HCT116 (cell line): Measurements from ENCODE around the gene GABRR2. TPM values are rescaled to one million over a fixed set of nuclear protein-coding genes. Genes with fewer than 3 reads are reported as not detected.

Experiments used
- ATAC-seq: fragments of 200-7000 bp; cut with Tn5 transposase; 2 replicates; pipeline ENCODE4 v1.9.1; 2020; ENCODE audit warnings: mild to moderate bottlenecking, moderate library complexity
- BruUV-seq: library from RNA; stranded (reverse); fragments of 400-500 nt; replicated peaks from 2 replicates; lab custom pipeline; 2021; lab: Mats Ljungman, UMichigan
- CTCF ChIA-PET: fragments of 300-600 bp; sonication (Branson Sonifier 250); formaldehyde crosslinking; loops from one replicate; lab custom pipeline; 2021; ENCODE audit warnings: antibody characterized with exemption; lab: Charles Lee
- POLR2A ChIA-PET: fragments of 300-600, 350-600 bp; sonication (Branson Sonifier 250); formaldehyde crosslinking; loops from one replicate; lab custom pipeline; 2021; ENCODE audit warnings: antibody characterized with exemption; lab: Charles Lee
- RAD21 ChIA-PET, 2 experiments: fragments of 300-600 bp; sonication (Branson Sonifier 250); formaldehyde crosslinking; loops; one replicate each; lab custom pipeline; 2023; ENCODE audit warnings: low total read pairs in 2 of 2; ENCODE audit not compliant: uncharacterized antibody in 2 of 2, unreplicated experiment in 2 of 2, low non-redundant PET in 1 of 2; lab: Charles Lee
- DNase-seq: peaks from one replicate; pipeline ENCODE4 v3.0.0-alpha.2; 2010; ENCODE audit warnings: low read depth, low spot score
- H2AFZ ChIP-seq: fragments of 200-600 bp; shearing (Covaris generic), sonication (generic); 2 replicates; pipeline ENCODE4 v1.6.1; 2017; ENCODE audit warnings: low read depth, mixed run types, mixed read lengths, antibody characterized with exemption, low read length; ENCODE audit not compliant: poor library complexity, severe bottlenecking
- H3K27ac ChIP-seq: 2 replicates; pipeline ENCODE4 v1.5.1; 2012; ENCODE audit warnings: low read depth, low read length
- H3K27me3 ChIP-seq: fragments of 200-600 bp; sonication (generic); 2 replicates; pipeline ENCODE4 v1.6.1; 2016; ENCODE audit warnings: mixed run types, low read length, mixed read lengths; ENCODE audit not compliant: insufficient read depth
- H3K36me3 ChIP-seq, 2 experiments: fragments of 200-500 bp in 1 of 2; fragments of 200-600 bp in 1 of 2; sonication (Bioruptor generic) in 1 of 2; sonication (generic) in 1 of 2; 2 replicates each; pipeline versions ENCODE4 v1.5.1 to v1.6.1; 2014 to 2016; ENCODE audit warnings: low read length in 2 of 2, inconsistent platforms in 1 of 2, mixed read lengths in 1 of 2, mixed run types in 1 of 2; ENCODE audit not compliant: insufficient read depth in 2 of 2, control insufficient read depth in 1 of 2
- H3K4me1 ChIP-seq, 2 experiments: fragments of 200-600 bp in 1 of 2; sonication (generic) in 1 of 2; 2 replicates each; pipeline versions ENCODE4 v1.5.1 to v1.6.1; 2012 to 2017; ENCODE audit warnings: low read length in 2 of 2, inconsistent platforms in 1 of 2, mild to moderate bottlenecking in 1 of 2, mixed read lengths in 1 of 2, mixed run types in 1 of 2, moderate library complexity in 1 of 2; ENCODE audit not compliant: insufficient read depth in 2 of 2, control insufficient read depth in 1 of 2
- H3K4me2 ChIP-seq: fragments of 200-600 bp; sonication (generic); 2 replicates; pipeline ENCODE4 v1.6.1; 2017; ENCODE audit warnings: mixed run types, low read length, mixed read lengths
- H3K4me3 ChIP-seq, 2 experiments: fragments of 200-600 bp in 1 of 2; sonication (generic) in 1 of 2; replicated peaks in 1 of 2; 2 replicates each; pipeline ENCODE4 v1.5.1; 2011 to 2016; ENCODE audit warnings: low read length in 2 of 2, control low read depth in 1 of 2, low read depth in 1 of 2, mild to moderate bottlenecking in 1 of 2, mixed read lengths in 1 of 2, mixed run types in 1 of 2
- H3K79me2 ChIP-seq: fragments of 200-600 bp; sonication (generic); 2 replicates; pipeline ENCODE4 v1.6.1; 2017; ENCODE audit warnings: mild to moderate bottlenecking, mixed run types, low read length, moderate library complexity, mixed read lengths; ENCODE audit not compliant: insufficient read depth
- H3K9ac ChIP-seq: fragments of 200-600 bp; sonication (generic); 2 replicates; pipeline ENCODE4 v1.6.1; 2016; ENCODE audit warnings: low read length, mixed read lengths
- H3K9me2 ChIP-seq: fragments of 200-600 bp; sonication (generic), shearing (Covaris generic); 2 replicates; pipeline ENCODE4 v1.6.1; 2017; ENCODE audit warnings: mixed run types, mild to moderate bottlenecking, moderate library complexity; ENCODE audit not compliant: insufficient read depth
- H3K9me3 ChIP-seq, 2 experiments: fragments of 200-500 bp in 1 of 2; fragments of 200-600 bp in 1 of 2; sonication (Bioruptor generic) in 1 of 2; sonication (generic) in 1 of 2; 2 replicates each; pipeline ENCODE4 v1.6.1; 2014 to 2017; ENCODE audit warnings: low read length in 2 of 2, mixed read lengths in 2 of 2, inconsistent platforms in 1 of 2, low read depth in 1 of 2, mild to moderate bottlenecking in 1 of 2, mixed run types in 1 of 2, moderate library complexity in 1 of 2; ENCODE audit not compliant: control insufficient read depth in 1 of 2, insufficient read depth in 1 of 2
- H4K20me1 ChIP-seq: fragments of 200-600 bp; sonication (generic), shearing (Covaris generic); 2 replicates; pipeline ENCODE4 v1.6.1; 2017; ENCODE audit warnings: mixed run types, mild to moderate bottlenecking, moderate library complexity; ENCODE audit not compliant: insufficient read depth
- CBX3 ChIP-seq: IDR thresholded peaks from 2 replicates; pipeline ENCODE4 v1.6.1; 2012; ENCODE audit warnings: low read depth
- EGR1 ChIP-seq: IDR thresholded peaks from 2 replicates; pipeline ENCODE4 v1.6.1; 2012; ENCODE audit warnings: low read depth
- ELF1 ChIP-seq: IDR thresholded peaks from 2 replicates; pipeline ENCODE4 v1.6.1; 2012; ENCODE audit warnings: low read depth, borderline replicate concordance
- EZH2phosphoT487 ChIP-seq: fragments of 200-600 bp; IDR thresholded peaks from 2 replicates; pipeline ENCODE4 v1.6.1; 2018; ENCODE audit warnings: antibody characterized with exemption, borderline replicate concordance
- POLR2A ChIP-seq: IDR thresholded peaks from 2 replicates; pipeline ENCODE4 v1.7.0; 2011; ENCODE audit warnings: borderline replicate concordance; ENCODE audit not compliant: insufficient read depth, insufficient read length; ENCODE audit errors: extremely low read depth
- POLR2AphosphoS5 ChIP-seq: IDR thresholded peaks from 2 replicates; pipeline ENCODE4 v1.6.1; 2011; ENCODE audit warnings: mild to moderate bottlenecking, low read depth, low read length, moderate library complexity
- SIN3A ChIP-seq: IDR thresholded peaks from 2 replicates; pipeline ENCODE4 v1.6.1; 2012; ENCODE audit warnings: low read depth
- SP1 ChIP-seq: IDR thresholded peaks from 2 replicates; pipeline ENCODE4 v1.6.1; 2012; ENCODE audit warnings: low read depth
- TCF7L2 ChIP-seq: IDR thresholded peaks from 2 replicates; pipeline ENCODE4 v1.7.0; 2011; ENCODE audit warnings: borderline replicate concordance, inconsistent platforms; ENCODE audit not compliant: insufficient read depth, insufficient read length; ENCODE audit errors: extremely low read depth
- YY1 ChIP-seq: IDR thresholded peaks from 2 replicates; pipeline ENCODE4 v1.6.1; 2011; ENCODE audit warnings: low read length, low read depth, moderate library complexity, mild to moderate bottlenecking; ENCODE audit not compliant: insufficient replicate concordance; ENCODE audit errors: extremely low read depth
- ZBTB33 ChIP-seq: IDR thresholded peaks from 2 replicates; pipeline ENCODE4 v1.6.1; 2011; ENCODE audit warnings: mild to moderate bottlenecking, low read length, moderate library complexity; ENCODE audit not compliant: insufficient replicate concordance; ENCODE audit errors: extremely low read depth
- intact Hi-C: fragments of 100-400 bp; cut with micrococcal nuclease; formaldehyde crosslinking; loops from 2 replicates; pipeline ENCODE4 v1.10.0; 2022
- total RNA-seq: library from RNA; stranded (reverse); gene quantifications from one replicate; pipeline ENCODE4 v1.2.1, GENCODE V29; 2021; ENCODE audit not compliant: unreplicated experiment
- TF ChIP-seq, protein P1 (sequence below): IDR thresholded peaks from 2 replicates; pipeline ENCODE4 v1.6.1; 2012; ENCODE audit warnings: low read depth
- TF ChIP-seq, protein P2 (sequence below): IDR thresholded peaks from 2 replicates; pipeline ENCODE4 v1.6.1; 2012

Gene GABRR2
- total RNA-seq, 1 experiment from 2014 or later: 0.57 TPM

DNA sequence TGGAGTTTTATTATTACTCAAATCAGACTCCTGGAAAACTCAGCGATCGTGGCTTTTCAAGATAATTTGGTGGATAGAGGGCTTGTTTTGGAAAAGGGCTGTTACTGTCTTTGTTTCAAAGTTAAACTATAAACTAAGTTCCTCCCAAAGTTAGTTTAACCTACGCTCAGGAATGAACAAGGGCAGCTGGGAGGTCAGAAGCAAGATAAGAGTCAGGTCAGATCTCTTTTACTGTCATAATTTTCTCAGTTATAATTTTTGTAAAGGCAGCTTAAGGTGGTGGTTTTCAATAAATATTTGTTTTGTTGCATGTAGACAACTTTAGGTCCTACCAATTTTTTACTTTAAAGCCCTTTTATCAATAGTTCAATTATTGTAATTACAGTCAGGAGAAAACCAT, 9.2 kb upstream of the GABRR2 start:
- Histone ChIP-seq H4K20me1 (no peaks in the 10 kb centered on the region), H3K9ac (no peak overlapping the region), H3K36me3 (no peaks in the 10 kb centered on the region; a peak in 1 of 4 replicates), H3K27me3 (no peaks in the 10 kb centered on the region), H3K27ac (no peak overlapping the region), H3K9me2 (0 out of 2 replicates have a peak, but pooled peaks cover 3% of the 10 kb centered on the region), H2AFZ (no peak overlapping the region), H3K4me3 (no peak overlapping the region), H3K4me2 (no peak overlapping the region), H3K4me1 (no peaks in the 10 kb centered on the region), H3K79me2 (no peaks in the 10 kb centered on the region), H3K9me3 (no peaks in the 10 kb centered on the region)
- POLR2A ChIA-PET: no interaction called here
- TF ChIP-seq, protein P1, sequence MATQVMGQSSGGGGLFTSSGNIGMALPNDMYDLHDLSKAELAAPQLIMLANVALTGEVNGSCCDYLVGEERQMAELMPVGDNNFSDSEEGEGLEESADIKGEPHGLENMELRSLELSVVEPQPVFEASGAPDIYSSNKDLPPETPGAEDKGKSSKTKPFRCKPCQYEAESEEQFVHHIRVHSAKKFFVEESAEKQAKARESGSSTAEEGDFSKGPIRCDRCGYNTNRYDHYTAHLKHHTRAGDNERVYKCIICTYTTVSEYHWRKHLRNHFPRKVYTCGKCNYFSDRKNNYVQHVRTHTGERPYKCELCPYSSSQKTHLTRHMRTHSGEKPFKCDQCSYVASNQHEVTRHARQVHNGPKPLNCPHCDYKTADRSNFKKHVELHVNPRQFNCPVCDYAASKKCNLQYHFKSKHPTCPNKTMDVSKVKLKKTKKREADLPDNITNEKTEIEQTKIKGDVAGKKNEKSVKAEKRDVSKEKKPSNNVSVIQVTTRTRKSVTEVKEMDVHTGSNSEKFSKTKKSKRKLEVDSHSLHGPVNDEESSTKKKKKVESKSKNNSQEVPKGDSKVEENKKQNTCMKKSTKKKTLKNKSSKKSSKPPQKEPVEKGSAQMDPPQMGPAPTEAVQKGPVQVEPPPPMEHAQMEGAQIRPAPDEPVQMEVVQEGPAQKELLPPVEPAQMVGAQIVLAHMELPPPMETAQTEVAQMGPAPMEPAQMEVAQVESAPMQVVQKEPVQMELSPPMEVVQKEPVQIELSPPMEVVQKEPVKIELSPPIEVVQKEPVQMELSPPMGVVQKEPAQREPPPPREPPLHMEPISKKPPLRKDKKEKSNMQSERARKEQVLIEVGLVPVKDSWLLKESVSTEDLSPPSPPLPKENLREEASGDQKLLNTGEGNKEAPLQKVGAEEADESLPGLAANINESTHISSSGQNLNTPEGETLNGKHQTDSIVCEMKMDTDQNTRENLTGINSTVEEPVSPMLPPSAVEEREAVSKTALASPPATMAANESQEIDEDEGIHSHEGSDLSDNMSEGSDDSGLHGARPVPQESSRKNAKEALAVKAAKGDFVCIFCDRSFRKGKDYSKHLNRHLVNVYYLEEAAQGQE: no peak
- TF ChIP-seq SIN3A: no peak
- no peak for TF ChIP-seq YY1
- TF ChIP-seq POLR2AphosphoS5: no peak
- no peak for TF ChIP-seq POLR2A
- no peak for TF ChIP-seq CBX3
- no peak for TF ChIP-seq SP1
- no peak for TF ChIP-seq ELF1
- no peak for TF ChIP-seq EZH2phosphoT487
- TF ChIP-seq, protein P2, sequence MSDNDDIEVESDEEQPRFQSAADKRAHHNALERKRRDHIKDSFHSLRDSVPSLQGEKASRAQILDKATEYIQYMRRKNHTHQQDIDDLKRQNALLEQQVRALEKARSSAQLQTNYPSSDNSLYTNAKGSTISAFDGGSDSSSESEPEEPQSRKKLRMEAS: no peak
- TF ChIP-seq ZBTB33: no peak
- no peak for TF ChIP-seq EGR1
- no peak for TF ChIP-seq TCF7L2
- intact Hi-C loops: no loop called here
- ATAC-seq (no peak), DNase-seq (no peak)
- CTCF ChIA-PET: no interaction called here
- no TSS peak for BruUV-seq
- RAD21 ChIA-PET: no interaction called here
